ENCODE results near the gene SOS1. TPM values are rescaled to one million over a fixed set of nuclear protein-coding genes. Genes with fewer than 3 reads are reported as not detected.
A peak's percentile ranks its signal among the peaks of the same experiment; 100 is the strongest.

Gene SOS1
- total and polyA plus RNA-seq, 2 of the 13 experiments (the other 11 are each of a cell fraction or from before 2014, with no cell fraction given): 20.8 to 60.4 TPM

DNA sequence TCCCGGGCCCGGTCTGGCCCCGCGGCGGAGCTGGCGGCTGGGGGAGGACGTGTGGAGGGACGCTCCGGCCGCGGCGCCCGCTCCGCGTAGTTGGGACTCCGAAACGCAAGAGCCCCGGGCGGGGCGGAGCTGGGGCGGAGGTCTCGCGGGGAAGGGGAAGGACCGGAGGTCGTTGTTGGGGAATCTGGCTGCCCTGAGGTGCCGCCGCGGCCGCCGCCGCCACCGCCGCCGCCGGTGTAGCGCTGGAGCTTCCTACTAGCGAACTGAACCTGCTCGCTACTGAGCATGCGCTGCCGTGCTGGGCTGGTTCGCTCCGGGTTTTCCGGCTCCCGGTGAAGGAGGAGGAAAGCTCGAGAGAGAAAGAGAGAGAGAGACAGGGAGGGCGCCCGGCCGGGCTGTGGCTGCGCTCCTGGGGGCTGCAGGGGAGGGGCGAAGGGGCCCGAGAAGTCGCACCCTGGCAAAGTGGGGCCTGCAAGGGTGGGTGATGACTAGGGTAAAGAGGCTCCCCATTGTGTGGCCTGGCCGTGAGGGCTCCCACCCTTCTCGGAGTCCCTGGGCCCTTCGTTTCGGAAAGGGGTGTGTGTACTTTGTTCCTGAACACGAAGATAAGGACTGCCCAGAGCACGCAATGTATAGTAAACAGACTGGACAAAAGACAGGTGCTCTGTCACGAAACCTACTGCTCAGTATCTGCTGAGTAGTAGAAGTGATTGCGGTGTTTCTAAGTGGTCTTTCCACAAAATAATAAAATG lies at the start of gene SOS1 (continued):
- TF ChIP-seq, protein P1, sequence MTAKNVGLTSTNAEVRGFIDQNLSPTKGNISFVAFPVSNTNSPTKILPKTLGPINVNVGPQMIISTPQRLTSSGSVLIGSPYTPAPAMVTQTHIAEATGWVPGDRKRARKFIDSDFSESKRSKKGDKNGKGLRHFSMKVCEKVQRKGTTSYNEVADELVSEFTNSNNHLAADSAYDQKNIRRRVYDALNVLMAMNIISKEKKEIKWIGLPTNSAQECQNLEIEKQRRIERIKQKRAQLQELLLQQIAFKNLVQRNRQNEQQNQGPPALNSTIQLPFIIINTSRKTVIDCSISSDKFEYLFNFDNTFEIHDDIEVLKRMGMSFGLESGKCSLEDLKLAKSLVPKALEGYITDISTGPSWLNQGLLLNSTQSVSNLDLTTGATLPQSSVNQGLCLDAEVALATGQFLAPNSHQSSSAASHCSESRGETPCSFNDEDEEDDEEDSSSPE (CRISPR knock-in tag; IDR thresholded peaks at IDR 0.05): 0 out of 2 replicates have a peak, but pooled peaks have one; percentile 56
- TF ChIP-seq, protein P2, sequence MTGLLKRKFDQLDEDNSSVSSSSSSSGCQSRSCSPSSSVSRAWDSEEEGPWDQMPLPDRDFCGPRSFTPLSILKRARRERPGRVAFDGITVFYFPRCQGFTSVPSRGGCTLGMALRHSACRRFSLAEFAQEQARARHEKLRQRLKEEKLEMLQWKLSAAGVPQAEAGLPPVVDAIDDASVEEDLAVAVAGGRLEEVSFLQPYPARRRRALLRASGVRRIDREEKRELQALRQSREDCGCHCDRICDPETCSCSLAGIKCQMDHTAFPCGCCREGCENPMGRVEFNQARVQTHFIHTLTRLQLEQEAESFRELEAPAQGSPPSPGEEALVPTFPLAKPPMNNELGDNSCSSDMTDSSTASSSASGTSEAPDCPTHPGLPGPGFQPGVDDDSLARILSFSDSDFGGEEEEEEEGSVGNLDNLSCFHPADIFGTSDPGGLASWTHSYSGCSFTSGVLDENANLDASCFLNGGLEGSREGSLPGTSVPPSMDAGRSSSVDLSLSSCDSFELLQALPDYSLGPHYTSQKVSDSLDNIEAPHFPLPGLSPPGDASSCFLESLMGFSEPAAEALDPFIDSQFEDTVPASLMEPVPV (CRISPR knock-in tag; IDR thresholded peaks at IDR 0.05): peak; percentile 93
- TF ChIP-seq ZNF446 (CRISPR knock-in tag; IDR thresholded peaks at IDR 0.05) (no peak; the same call in 1 of the 2 replicates), FOXJ3 (CRISPR knock-in tag; IDR thresholded peaks at IDR 0.05; ENCODE audit: borderline replicate concordance) (peak; percentile 57; the same call in 1 of the 2 replicates), HNF4A (CRISPR knock-in tag; IDR thresholded peaks at IDR 0.05) (peak; percentile 89), ZNF737 (CRISPR knock-in tag; IDR thresholded peaks at IDR 0.05; ENCODE audit: borderline replicate concordance) (peak; percentile 54; the same call in 1 of the 2 replicates), ZSCAN29 (CRISPR knock-in tag; conservative IDR thresholded peaks at IDR 0.05) (peak; percentile 58; the same call in 1 of the 2 replicates), ZNF678 (CRISPR knock-in tag; IDR thresholded peaks at IDR 0.05) (peak; percentile 76; the same call in 1 of the 2 replicates), ZNF160 (CRISPR knock-in tag; IDR thresholded peaks at IDR 0.05) (no peak), EZH2 (conservative IDR thresholded peaks at IDR 0.05; ENCODE audit: low read depth, low read length) (no peak), TEAD3 (CRISPR knock-in tag; optimal IDR thresholded peaks at IDR 0.05; ENCODE audit: borderline replicate concordance) (peak; percentile 66), SPEN (CRISPR knock-in tag; IDR thresholded peaks at IDR 0.05; ENCODE audit: low read depth) (peak; percentile 94), ZNF564 (CRISPR knock-in tag; IDR thresholded peaks at IDR 0.05) (0 out of 2 replicates have a peak, but pooled peaks have one; percentile 80), PHF5A (CRISPR knock-in tag; IDR thresholded peaks at IDR 0.05; ENCODE audit: low read depth, unreplicated experiment) (peak; percentile 94), TSC22D2 (CRISPR knock-in tag; IDR thresholded peaks at IDR 0.05; ENCODE audit: borderline replicate concordance) (peak; percentile 93; the same call in 1 of the 2 replicates), ZNF292 (CRISPR knock-in tag; IDR thresholded peaks at IDR 0.05; ENCODE audit: borderline replicate concordance, low read depth) (peak; percentile 87), NFYB (CRISPR knock-in tag; IDR thresholded peaks at IDR 0.05) (peak; percentile 42), CREB3 (CRISPR knock-in tag; IDR thresholded peaks at IDR 0.05) (no peak), IRX3 (CRISPR knock-in tag; IDR thresholded peaks at IDR 0.05; ENCODE audit: borderline replicate concordance, low read depth) (peak; percentile 81; the same call in 1 of the 2 replicates)
- TF ChIP-seq, protein P3, sequence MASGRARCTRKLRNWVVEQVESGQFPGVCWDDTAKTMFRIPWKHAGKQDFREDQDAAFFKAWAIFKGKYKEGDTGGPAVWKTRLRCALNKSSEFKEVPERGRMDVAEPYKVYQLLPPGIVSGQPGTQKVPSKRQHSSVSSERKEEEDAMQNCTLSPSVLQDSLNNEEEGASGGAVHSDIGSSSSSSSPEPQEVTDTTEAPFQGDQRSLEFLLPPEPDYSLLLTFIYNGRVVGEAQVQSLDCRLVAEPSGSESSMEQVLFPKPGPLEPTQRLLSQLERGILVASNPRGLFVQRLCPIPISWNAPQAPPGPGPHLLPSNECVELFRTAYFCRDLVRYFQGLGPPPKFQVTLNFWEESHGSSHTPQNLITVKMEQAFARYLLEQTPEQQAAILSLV (CRISPR knock-in tag; IDR thresholded peaks at IDR 0.05; ENCODE audit: borderline replicate concordance): peak; percentile 93; the same call in 1 of the 2 replicates
- TF ChIP-seq, protein P4, sequence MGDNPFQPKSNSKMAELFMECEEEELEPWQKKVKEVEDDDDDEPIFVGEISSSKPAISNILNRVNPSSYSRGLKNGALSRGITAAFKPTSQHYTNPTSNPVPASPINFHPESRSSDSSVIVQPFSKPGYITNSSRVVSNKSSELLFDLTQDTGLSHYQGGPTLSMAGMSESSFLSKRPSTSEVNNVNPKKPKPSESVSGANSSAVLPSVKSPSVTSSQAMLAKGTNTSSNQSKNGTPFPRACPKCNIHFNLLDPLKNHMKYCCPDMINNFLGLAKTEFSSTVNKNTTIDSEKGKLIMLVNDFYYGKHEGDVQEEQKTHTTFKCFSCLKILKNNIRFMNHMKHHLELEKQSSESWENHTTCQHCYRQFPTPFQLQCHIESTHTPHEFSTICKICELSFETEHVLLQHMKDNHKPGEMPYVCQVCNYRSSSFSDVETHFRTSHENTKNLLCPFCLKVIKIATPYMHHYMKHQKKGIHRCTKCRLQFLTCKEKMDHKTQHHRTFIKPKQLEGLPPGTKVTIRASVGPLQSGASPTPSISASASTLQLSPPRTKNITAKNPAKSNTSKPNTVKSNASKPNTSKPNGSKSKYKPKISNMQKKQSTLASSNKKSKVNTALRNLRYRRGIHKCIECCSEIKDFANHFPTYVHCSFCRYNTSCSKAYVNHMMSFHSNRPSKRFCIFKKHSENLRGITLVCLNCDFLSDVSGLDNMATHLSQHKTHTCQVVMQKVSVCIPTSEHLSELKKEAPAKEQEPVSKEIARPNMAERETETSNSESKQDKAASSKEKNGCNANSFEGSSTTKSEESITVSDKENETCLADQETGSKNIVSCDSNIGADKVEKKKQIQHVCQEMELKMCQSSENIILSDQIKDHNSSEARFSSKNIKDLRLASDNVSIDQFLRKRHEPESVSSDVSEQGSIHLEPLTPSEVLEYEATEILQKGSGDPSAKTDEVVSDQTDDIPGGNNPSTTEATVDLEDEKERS (CRISPR knock-in tag; IDR thresholded peaks at IDR 0.05): peak; percentile 60; the same call in 1 of the 2 replicates

Measured in HepG2 (cell line).